ENCODE measurements around the gene SLC9A3. TPM values are rescaled to one million over a fixed set of nuclear protein-coding genes. Genes with fewer than 3 reads are reported as not detected.

SLC9A3 gene
- total RNA-seq, 2 experiments from 2014 or later: 2.1 to 2.4 TPM

- POLR2A ChIA-PET: no interaction called here
- Mint-ChIP-seq H3K36me3 (ENCODE audit: low read depth) (peaks cover 22% of the 10 kb centered on the region), H3K27me3 (peaks cover 6% of the 10 kb centered on the region), H3K27ac (no peak overlapping the region), H3K4me3 (no peak overlapping the region), H3K4me1 (no peaks in the 10 kb centered on the region), H3K9me3 (ENCODE audit: low read depth) (no peaks in the 10 kb centered on the region)
- DNase-seq: no peak
- CTCF ChIA-PET: no interaction called here
- intact Hi-C loops (cut with DNase I, micrococcal nuclease): no loop called here
- no peak for ATAC-seq
Measured at GRCh38 chr5:423626-424261, 100.5 kb downstream of the SLC9A3 start.

- no peak overlapping the region for H3K4me3 Mint-ChIP-seq
- DNase-seq (no peak), ATAC-seq (no peak)
- H3K36me3 Mint-ChIP-seq (ENCODE audit: low read depth): peaks cover 20% of the 10 kb centered on the region
- H3K9me3 Mint-ChIP-seq (ENCODE audit: low read depth): no peaks in the 10 kb centered on the region
- intact Hi-C loops (cut with DNase I, micrococcal nuclease): no loop called here
- ChIA-PET CTCF (no interaction called here), POLR2A (no interaction called here)
- H3K4me1 Mint-ChIP-seq: no peaks in the 10 kb centered on the region
- peaks cover 6% of the 10 kb centered on the region for H3K27me3 Mint-ChIP-seq
- no peak overlapping the region for H3K27ac Mint-ChIP-seq
Measured at GRCh38 chr5:423233-423565, 101.0 kb downstream of the SLC9A3 start.

- CTCF ChIA-PET: no interaction called here
- POLR2A ChIA-PET: no interaction called here
- H3K4me3 Mint-ChIP-seq: no peak overlapping the region
- DNase-seq (no peak), ATAC-seq (no peak)
- intact Hi-C loops (cut with DNase I, micrococcal nuclease): no loop called here
- H3K9me3 Mint-ChIP-seq (ENCODE audit: low read depth): no peaks in the 10 kb centered on the region
- peaks cover 16% of the 10 kb centered on the region for H3K36me3 Mint-ChIP-seq (ENCODE audit: low read depth)
- H3K27me3 Mint-ChIP-seq: peaks cover 6% of the 10 kb centered on the region
- no peak overlapping the region for H3K27ac Mint-ChIP-seq
- H3K4me1 Mint-ChIP-seq: no peaks in the 10 kb centered on the region
Measured at GRCh38 chr5:422323-423232, 101.7 kb downstream of the SLC9A3 start.

- no peaks in the 10 kb centered on the region for H3K9me3 Mint-ChIP-seq (ENCODE audit: low read depth)
- peaks cover 6% of the 10 kb centered on the region for H3K27me3 Mint-ChIP-seq
- H3K4me3 Mint-ChIP-seq: no peak overlapping the region
- no peak overlapping the region for H3K27ac Mint-ChIP-seq
- ATAC-seq (no peak), DNase-seq (no peak)
- no peaks in the 10 kb centered on the region for H3K4me1 Mint-ChIP-seq
- POLR2A ChIA-PET: no interaction called here
- CTCF ChIA-PET: no interaction called here
- intact Hi-C loops (cut with DNase I, micrococcal nuclease): no loop called here
- peaks cover 16% of the 10 kb centered on the region for H3K36me3 Mint-ChIP-seq (ENCODE audit: low read depth)
Measured at GRCh38 chr5:421901-422300, 102.3 kb downstream of the SLC9A3 start.

- intact Hi-C loops (cut with DNase I, micrococcal nuclease): no loop called here
- Mint-ChIP-seq H3K27ac (no peak overlapping the region), H3K4me1 (no peaks in the 10 kb centered on the region), H3K27me3 (peaks cover 4% of the 10 kb centered on the region), H3K36me3 (ENCODE audit: low read depth) (peaks cover 16% of the 10 kb centered on the region), H3K9me3 (ENCODE audit: low read depth) (no peaks in the 10 kb centered on the region), H3K4me3 (no peak overlapping the region)
- ChIA-PET CTCF (no interaction called here), POLR2A (no interaction called here)
- ATAC-seq: no peak
- DNase-seq: no peak
Measured at GRCh38 chr5:421287-421880, 102.9 kb downstream of the SLC9A3 start.

- ChIA-PET POLR2A (interaction anchor here (0.5 kb wide), 1 partner anchor 21 kb away, joined by 3 read pairs; no protein-coding TSS in a partner anchor), CTCF (no interaction called here)
- Mint-ChIP-seq H3K4me3 (no peak overlapping the region), H3K4me1 (peaks cover 3% of the 10 kb centered on the region), H3K36me3 (ENCODE audit: low read depth) (peaks cover 16% of the 10 kb centered on the region), H3K27ac (no peak overlapping the region), H3K27me3 (no peaks in the 10 kb centered on the region), H3K9me3 (ENCODE audit: low read depth) (no peaks in the 10 kb centered on the region)
- no peak for DNase-seq
- no peak for ATAC-seq
- intact Hi-C loops (cut with DNase I, micrococcal nuclease): no loop called here
Measured at GRCh38 chr5:420632-421286, 103.5 kb downstream of the SLC9A3 start.

Small RNA genes within 50 kb of the gene (microRNA-seq; reads per million reads assigned to microRNA genes)
- not detected for gene MIR4456 (ENCODE audit: borderline replicate concordance)

Other genes starting within 250 kb of the SLC9A3 start
- 10 to 100 TPM; 15.1 to 20.5 TPM for gene AHRR, start 202.7 kb downstream of the SLC9A3 start, total RNA-seq
- 10 to 100 TPM; 49.7 to 62.7 TPM for gene EXOC3, start 81.3 kb downstream of the SLC9A3 start, total RNA-seq
- 10 to 100 TPM; 23.7 to 26.4 TPM for gene CEP72, start 87.9 kb upstream of the SLC9A3 start, total RNA-seq
- under 1 TPM; 0.21 TPM for gene TPPP, start 168.9 kb upstream of the SLC9A3 start, total RNA-seq